ENCODE results near the gene RXRA. TPM values are rescaled to one million over a fixed set of nuclear protein-coding genes. Genes with fewer than 3 reads are reported as not detected.

RXRA gene
- total RNA-seq, 1 donor from 2014 or later = 49.4 TPM

GRCh38 chr9:134454476-134454857 lies 128.2 kb downstream of the RXRA start:
- H3K27me3 ChIP-seq = no peaks in the 10 kb centered on the region
- intact Hi-C loops (cut with DNase I) = no loop called here
- no peak overlapping the region for H3K4me3 ChIP-seq
- H3K36me3 ChIP-seq = no peaks in the 10 kb centered on the region
- H3K9me3 ChIP-seq = no peaks in the 10 kb centered on the region
- DNase-seq (ENCODE audit: extremely low spot score in 2 of 2) = no peak
- H3K4me1 ChIP-seq = peaks cover 46% of the 10 kb centered on the region
- no peak for TF ChIP-seq POLR2A (IDR thresholded peaks at IDR 0.05)
- TF ChIP-seq POLR2AphosphoS5 (IDR thresholded peaks at IDR 0.05; ENCODE audit: insufficient read depth in 1 of 2, low read depth in 1 of 2) = no peak
- no peak for TF ChIP-seq CTCF (IDR thresholded peaks at IDR 0.05)
- H3K27ac ChIP-seq = peak overlapping the region; percentile 97

DNA sequence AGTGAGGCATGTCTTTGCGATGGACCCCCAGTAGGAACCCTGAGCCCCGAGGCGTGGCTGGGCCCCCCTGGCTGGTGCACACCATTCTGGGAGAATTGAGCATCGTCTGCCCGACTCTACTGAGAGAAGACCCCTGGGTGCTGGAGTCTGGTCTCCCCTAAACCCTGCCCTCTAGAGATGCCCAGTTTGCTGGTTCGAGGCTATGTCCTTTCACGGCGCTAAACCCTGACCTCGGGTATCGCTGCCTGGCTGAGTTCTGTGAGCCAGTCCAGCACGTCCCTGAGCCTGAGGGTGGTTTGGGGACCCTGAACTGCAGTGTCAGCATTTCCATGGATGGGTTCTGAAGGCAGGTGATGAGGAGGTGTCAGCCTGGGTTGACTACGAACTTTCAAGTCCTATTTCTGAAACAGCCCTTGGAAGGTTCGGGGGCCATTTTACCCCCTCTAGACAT lies 128.8 kb downstream of the RXRA start:
- Histone ChIP-seq H3K27me3 (no peaks in the 10 kb centered on the region), H3K27ac (peak overlapping the region; percentile 97), H3K4me1 (peaks cover 48% of the 10 kb centered on the region), H3K9me3 (no peaks in the 10 kb centered on the region), H3K36me3 (no peaks in the 10 kb centered on the region), H3K4me3 (no peak overlapping the region)
- no peak for DNase-seq (ENCODE audit: extremely low spot score in 2 of 2)
- intact Hi-C loops (cut with DNase I) = loop anchor here (5.0 kb wide), 1 partner anchor 187 kb away; the partner anchor contains the start of gene COL5A1
- no peak for TF ChIP-seq POLR2A (IDR thresholded peaks at IDR 0.05)
- TF ChIP-seq POLR2AphosphoS5 (IDR thresholded peaks at IDR 0.05; ENCODE audit: insufficient read depth in 1 of 2, low read depth in 1 of 2) = no peak
- TF ChIP-seq CTCF (IDR thresholded peaks at IDR 0.05) = no peak

DNA sequence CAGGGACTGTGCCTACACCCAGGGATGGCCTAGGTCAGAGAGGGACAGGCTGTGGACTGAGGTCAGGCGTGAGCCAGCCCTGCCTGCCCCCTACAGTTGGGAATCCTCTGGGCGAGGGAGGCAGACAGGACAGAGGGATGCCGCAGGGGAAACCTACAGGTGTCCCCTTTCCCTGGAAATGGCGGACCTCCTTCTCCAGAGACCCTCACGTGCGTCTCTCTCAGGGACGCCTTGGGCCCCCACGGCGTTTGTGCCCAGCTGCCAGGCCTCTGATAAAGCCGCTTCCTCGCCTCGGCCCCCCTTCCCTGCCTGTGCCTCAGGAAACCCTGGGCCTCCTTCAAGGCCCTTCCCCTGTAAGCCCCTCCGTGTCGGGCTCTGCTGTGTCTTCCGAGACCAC lies 129.3 kb downstream of the RXRA start:
- TF ChIP-seq POLR2A (IDR thresholded peaks at IDR 0.05) (no peak), CTCF (IDR thresholded peaks at IDR 0.05) (no peak), POLR2AphosphoS5 (IDR thresholded peaks at IDR 0.05; ENCODE audit: insufficient read depth in 1 of 2, low read depth in 1 of 2) (no peak)
- no peak for DNase-seq (ENCODE audit: extremely low spot score in 2 of 2)
- Histone ChIP-seq H3K27ac (peak overlapping the region; percentile 97), H3K36me3 (no peaks in the 10 kb centered on the region), H3K27me3 (no peaks in the 10 kb centered on the region), H3K9me3 (no peaks in the 10 kb centered on the region), H3K4me1 (peaks cover 48% of the 10 kb centered on the region), H3K4me3 (peak overlapping the region; percentile 35 to 47)
- intact Hi-C loops (cut with DNase I) = loop anchor here (5.0 kb wide), 1 partner anchor 187 kb away; the partner anchor contains the start of gene COL5A1

GRCh38 chr9:134455934-134456755 lies 129.9 kb downstream of the RXRA start:
- Histone ChIP-seq H3K27ac (peak overlapping the region; percentile 97), H3K36me3 (no peaks in the 10 kb centered on the region), H3K9me3 (no peaks in the 10 kb centered on the region), H3K4me3 (peak overlapping the region; percentile 35 to 47), H3K27me3 (no peaks in the 10 kb centered on the region), H3K4me1 (peaks cover 48% of the 10 kb centered on the region)
- no peak for DNase-seq (ENCODE audit: extremely low spot score in 2 of 2)
- intact Hi-C loops (cut with DNase I) = loop anchor here (5.0 kb wide), 1 partner anchor 186 kb away; the partner anchor contains the start of gene COL5A1
- TF ChIP-seq POLR2AphosphoS5 (IDR thresholded peaks at IDR 0.05; ENCODE audit: insufficient read depth in 1 of 2, low read depth in 1 of 2) = peak; percentile 85 to 93
- no peak for TF ChIP-seq CTCF (IDR thresholded peaks at IDR 0.05)

All from vagina (tissue), 2 donors.